Stomach smooth muscle (tissue), 2 donors: Measurements from ENCODE around the gene CCDC148.
"Not testable (repeated sequence)": the region's sequence is repeated elsewhere in the genome, so short reads cannot be mapped to it uniquely, and the experiment has no call there.

Experiments used
- H3K27ac ChIP-seq: one replicate; pipeline ENCODE4 v1.7.0; 2013; ENCODE audit warnings: mild to moderate bottlenecking, low read length, inconsistent platforms
- H3K27me3 ChIP-seq, 2 donors: one replicate each; pipeline ENCODE4 v1.7.0; 2013; ENCODE audit warnings: low read length in 2 of 2; ENCODE audit not compliant: insufficient read depth in 2 of 2, control insufficient read depth in 1 of 2
- H3K36me3 ChIP-seq, 2 donors: one replicate each; pipeline ENCODE4 v1.7.0; 2013; ENCODE audit warnings: low read length in 2 of 2; ENCODE audit not compliant: control insufficient read depth in 2 of 2, insufficient read depth in 2 of 2
- H3K4me1 ChIP-seq: one replicate; pipeline ENCODE4 v1.7.0; 2013; ENCODE audit warnings: low read length; ENCODE audit not compliant: control insufficient read depth, insufficient read depth
- H3K4me3 ChIP-seq, 2 donors: one replicate each; pipeline ENCODE4 v1.7.0; 2013; ENCODE audit warnings: low read length in 2 of 2
- H3K9ac ChIP-seq, 2 donors: one replicate each; pipeline ENCODE4 v1.7.0; 2013; ENCODE audit warnings: low read length in 2 of 2, mild to moderate bottlenecking in 1 of 2
- H3K9me3 ChIP-seq, 2 donors: one replicate each; pipeline ENCODE4 v1.7.0; 2013; ENCODE audit warnings: low read length in 2 of 2; ENCODE audit not compliant: control insufficient read depth in 2 of 2
- donor health status: healthy.
- donor health status: Pancreatic carcinoma.

The CCDC148 gene

DNA sequence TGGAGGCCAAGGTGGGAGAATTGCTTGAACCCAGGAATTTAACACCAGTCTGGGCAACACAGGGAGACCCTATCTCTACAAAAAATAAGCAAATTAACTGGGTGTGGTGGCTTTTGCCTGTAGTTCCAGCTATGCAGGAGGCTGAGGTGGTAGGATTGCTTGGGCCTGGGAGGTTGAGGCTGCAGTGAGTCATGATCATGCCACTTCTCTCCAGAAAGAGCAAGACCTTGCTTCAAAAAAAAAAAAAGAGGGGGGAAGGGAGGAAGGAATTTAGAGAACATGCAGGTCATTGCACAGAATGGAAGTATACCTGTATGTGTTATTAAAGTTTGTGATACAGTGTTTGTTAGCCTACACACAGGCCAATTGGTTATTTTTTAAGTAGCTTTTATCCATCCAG, 26.0 kb upstream of the CCDC148 start:
- Histone ChIP-seq H3K4me1 (peaks cover 9% of the 10 kb centered on the region), H3K9me3 (no peaks in the 10 kb centered on the region), H3K9ac (no peak overlapping the region)

DNA sequence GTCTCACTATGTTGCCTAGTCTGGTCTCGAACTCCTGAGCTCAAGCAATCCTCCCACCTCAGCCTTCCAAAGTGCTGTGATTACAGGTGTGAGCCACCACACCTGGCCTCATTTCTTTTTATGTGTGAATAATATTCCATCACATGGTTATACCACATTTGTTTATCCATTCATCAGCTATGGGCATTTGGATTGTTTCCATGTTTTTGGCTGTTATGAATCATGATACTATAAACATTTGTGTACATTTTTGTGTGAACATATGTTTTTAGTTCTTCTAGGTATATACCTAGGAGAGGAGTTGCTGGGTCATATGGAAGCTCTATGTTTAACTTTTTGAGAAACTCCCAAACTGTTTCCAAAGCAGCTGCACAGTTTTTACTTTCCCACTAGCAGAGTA, 24.6 kb upstream of the CCDC148 start:
- H3K4me1 ChIP-seq, result no peaks in the 10 kb centered on the region
- H3K4me3 ChIP-seq, result no peak overlapping the region
- H3K9me3 ChIP-seq, result no peaks in the 10 kb centered on the region
- H3K27ac ChIP-seq, result no peak overlapping the region
- no peak overlapping the region for H3K9ac ChIP-seq
- H3K36me3 ChIP-seq, result no peaks in the 10 kb centered on the region
- no peaks in the 10 kb centered on the region for H3K27me3 ChIP-seq

More for the DNA sequence above, 26.0 kb upstream of the CCDC148 start:
- Histone ChIP-seq H3K4me3 (no peak overlapping the region), H3K27me3 (no peaks in the 10 kb centered on the region), H3K36me3 (no peaks in the 10 kb centered on the region), H3K27ac (no peak overlapping the region)

DNA sequence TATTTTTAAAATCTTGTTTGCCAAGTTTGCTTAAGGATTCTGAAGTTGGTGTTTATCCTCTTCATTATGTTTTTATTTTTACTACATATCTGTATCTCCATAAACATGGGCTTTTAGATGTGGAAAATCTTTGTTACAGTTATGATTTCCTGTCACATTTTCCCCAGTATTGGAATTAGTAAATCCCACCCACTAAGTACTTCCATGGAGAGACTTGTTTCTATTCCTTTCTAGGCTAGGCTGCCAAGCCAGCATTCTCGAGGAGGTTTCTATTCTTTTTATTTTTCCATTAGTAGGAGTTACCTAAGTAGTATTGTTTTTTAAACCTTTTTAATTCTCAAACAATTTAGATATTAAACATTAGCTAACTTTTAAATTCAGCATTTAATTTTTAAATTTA, 22.3 kb upstream of the CCDC148 start:
- Histone ChIP-seq H3K27ac (no peak overlapping the region), H3K9me3 (no peaks in the 10 kb centered on the region), H3K4me1 (no peaks in the 10 kb centered on the region), H3K9ac (no peak overlapping the region), H3K27me3 (no peaks in the 10 kb centered on the region), H3K36me3 (no peaks in the 10 kb centered on the region), H3K4me3 (no peak overlapping the region)

DNA sequence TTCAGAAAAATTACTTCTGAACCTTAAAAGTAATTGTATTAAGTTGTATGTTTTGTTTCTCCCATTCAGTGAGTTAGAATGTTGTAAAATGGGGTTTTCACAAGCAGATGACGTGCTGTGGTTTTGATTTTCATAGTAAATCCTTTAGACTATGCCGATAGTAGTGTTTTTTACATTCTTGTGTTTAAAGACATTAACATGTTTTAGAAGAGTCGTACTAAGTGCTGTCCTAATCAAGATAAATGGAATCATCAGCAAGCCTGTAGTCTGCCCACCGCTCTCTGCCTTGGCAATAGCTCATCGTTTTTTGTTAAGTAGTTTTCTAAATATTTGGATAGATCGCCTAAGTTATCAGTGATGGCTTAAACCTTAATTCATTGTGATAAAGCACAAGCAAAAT, 21.7 kb upstream of the CCDC148 start:
- no peak overlapping the region for H3K27ac ChIP-seq
- no peaks in the 10 kb centered on the region for H3K27me3 ChIP-seq
- no peak overlapping the region for H3K4me3 ChIP-seq

GRCh38 chr2:158477202-158477601, 20.6 kb upstream of the CCDC148 start:
- H3K9me3 ChIP-seq, result no peaks in the 10 kb centered on the region
- H3K27me3 ChIP-seq, result no peaks in the 10 kb centered on the region
- no peak overlapping the region for H3K4me3 ChIP-seq
- H3K4me1 ChIP-seq, result no peaks in the 10 kb centered on the region
- no peak overlapping the region for H3K27ac ChIP-seq
- H3K36me3 ChIP-seq, result no peaks in the 10 kb centered on the region
- H3K9ac ChIP-seq, result no peak overlapping the region

More for the DNA sequence above, 21.7 kb upstream of the CCDC148 start:
- Histone ChIP-seq H3K4me1 (no peaks in the 10 kb centered on the region), H3K9me3 (no peaks in the 10 kb centered on the region), H3K9ac (no peak overlapping the region), H3K36me3 (no peaks in the 10 kb centered on the region)

DNA sequence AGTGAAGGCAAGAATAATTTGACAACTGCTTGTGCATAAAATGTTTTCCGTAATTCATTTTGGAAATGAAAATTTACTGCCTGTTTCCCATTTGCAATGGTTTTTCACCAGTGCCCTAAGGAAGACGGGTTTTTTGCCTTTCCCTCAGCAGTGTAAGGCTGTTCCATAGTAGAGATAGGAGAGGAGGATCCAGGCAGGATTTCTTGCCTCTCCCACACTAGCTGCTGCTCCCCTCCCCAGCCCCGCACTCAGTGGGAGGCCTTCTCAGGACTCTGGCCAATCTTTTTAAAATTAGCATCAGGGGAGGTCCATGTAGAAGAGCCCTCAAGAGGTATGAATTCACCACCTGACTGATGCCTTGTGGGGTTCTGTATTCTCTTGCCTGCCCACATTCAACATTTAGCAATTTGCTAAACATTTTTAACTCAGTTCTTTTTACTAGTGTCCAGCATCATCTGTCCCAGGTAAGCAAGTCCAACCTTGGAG, 18.0 kb upstream of the CCDC148 start:
- H3K4me3 ChIP-seq, H3K27ac ChIP-seq, H3K36me3 ChIP-seq, H3K9me3 ChIP-seq, H3K9ac ChIP-seq, H3K4me1 ChIP-seq, H3K27me3 ChIP-seq: not testable (repeated sequence)

DNA sequence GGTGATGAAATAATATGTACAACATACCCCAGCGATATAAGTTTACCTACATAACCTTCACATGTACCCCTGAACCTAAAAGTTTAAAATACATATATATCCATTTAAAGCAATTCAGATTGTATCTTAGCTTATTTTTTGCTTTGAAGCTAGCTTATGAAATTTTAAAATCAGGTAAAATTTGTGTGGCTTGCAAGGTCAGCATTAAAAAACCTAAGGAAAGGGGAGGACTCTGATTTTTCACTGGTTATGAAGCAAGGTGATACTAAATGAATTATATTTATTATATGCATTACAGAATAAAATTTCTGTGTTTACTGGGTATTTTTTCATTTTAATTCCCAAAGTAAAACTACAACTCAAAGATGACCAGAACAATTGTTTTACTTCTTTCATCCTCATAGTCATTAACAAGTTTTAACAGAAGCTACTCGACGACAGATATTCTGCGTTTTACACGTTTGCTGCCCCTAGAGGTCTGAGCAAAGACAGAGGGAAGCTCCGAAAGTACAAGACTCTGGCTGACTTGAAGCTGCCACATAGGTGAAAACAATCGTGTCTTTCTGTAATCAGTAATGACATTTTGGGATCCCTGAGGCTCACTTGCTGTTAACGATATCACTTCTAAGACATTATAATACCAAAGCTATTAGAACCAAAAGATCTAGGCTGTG, 17.3 kb upstream of the CCDC148 start:
- Histone ChIP-seq H3K27ac (no peak overlapping the region), H3K4me1 (no peaks in the 10 kb centered on the region), H3K27me3 (no peaks in the 10 kb centered on the region), H3K9ac (no peak overlapping the region), H3K36me3 (no peaks in the 10 kb centered on the region), H3K4me3 (no peak overlapping the region), H3K9me3 (no peaks in the 10 kb centered on the region)

DNA sequence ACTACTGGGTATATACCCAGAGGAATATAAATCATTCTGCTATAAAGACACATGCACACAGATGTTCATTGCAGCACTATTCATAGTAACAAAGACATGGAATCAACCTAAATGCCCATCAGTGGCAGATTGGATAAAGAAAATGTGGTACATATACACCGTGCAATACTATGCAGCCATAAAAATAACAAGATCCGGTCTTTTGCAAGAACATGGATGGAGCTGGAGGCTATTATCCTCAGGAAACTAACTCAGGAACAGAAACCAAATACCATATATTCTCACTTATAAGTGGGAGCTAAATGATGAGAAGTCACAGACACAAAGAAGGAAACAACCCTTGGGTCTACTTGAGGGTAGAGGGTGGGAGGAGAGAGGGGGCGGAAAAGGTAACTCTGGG, 16.7 kb upstream of the CCDC148 start:
- H3K27me3 ChIP-seq, H3K4me1 ChIP-seq, H3K4me3 ChIP-seq, H3K9me3 ChIP-seq, H3K27ac ChIP-seq, H3K36me3 ChIP-seq, H3K9ac ChIP-seq: not testable (repeated sequence)

DNA sequence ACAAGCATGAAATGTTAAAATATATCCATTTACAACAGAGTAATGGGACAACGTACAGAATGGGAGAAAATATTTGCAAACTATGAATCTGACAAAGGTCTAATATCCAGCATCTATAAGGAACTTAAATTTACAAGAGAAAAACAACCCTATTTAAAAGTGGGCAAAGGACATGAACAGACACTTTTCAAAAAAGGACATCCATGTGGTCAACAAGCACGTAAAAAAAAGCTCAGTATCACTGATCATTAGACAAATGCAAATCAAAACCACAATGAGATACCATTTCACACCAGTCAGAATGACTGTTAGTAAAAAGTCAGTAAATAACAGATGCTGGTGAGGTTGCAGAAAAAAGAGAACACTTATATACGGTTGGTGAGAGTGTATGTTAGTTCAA, 16.3 kb upstream of the CCDC148 start:
- H3K4me1 ChIP-seq, H3K4me3 ChIP-seq, H3K9me3 ChIP-seq, H3K27ac ChIP-seq, H3K27me3 ChIP-seq, H3K9ac ChIP-seq, H3K36me3 ChIP-seq: not testable (repeated sequence)

- no peak overlapping the region for H3K27ac ChIP-seq
- H3K4me1 ChIP-seq, result no peaks in the 10 kb centered on the region
- no peak overlapping the region for H3K9ac ChIP-seq
- no peaks in the 10 kb centered on the region for H3K27me3 ChIP-seq
- H3K9me3 ChIP-seq, result no peaks in the 10 kb centered on the region
- H3K4me3 ChIP-seq, result no peak overlapping the region
- no peaks in the 10 kb centered on the region for H3K36me3 ChIP-seq
Measured at GRCh38 chr2:158467248-158467647, 10.7 kb upstream of the CCDC148 start.

DNA sequence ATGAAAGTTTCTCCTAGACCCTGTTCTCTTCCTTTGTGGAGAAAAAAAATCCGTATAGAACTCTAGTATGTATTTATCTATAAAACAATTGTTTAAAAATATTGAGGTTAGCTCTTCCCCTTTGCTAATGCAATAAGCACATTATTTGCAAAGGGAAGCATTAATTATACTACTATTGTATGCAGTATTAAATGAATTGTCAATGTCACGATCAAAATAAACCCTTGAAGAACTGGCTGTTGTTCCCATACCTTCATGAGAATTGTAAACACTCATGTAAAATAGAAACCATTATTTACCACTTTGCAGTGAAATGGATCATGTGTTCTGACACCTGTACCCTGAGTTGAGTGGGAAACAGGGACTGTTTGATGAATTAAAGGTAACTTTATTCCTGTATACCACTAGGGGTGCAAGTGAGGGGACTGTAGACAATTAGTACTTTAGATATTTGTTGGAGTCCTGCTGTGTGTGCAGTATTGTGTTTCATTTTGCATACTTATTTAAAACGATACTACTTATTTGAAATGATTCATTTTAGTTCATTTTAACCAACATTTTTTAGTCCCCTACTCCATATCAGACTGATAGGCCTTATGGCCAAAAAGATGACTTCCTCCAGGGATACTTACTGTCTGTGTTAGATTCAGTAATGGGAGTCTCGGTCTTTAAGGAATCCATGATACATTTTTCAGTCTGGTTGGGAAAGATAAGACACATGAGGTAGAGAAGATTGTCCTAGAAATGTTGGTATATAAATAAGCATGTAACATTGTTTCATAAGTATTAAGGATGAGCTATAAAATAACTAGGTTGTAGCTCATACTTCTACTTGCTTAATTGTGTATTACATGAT, 8.1 kb upstream of the CCDC148 start:
- no peak overlapping the region for H3K4me3 ChIP-seq
- no peaks in the 10 kb centered on the region for H3K27me3 ChIP-seq
- H3K4me1 ChIP-seq, result no peaks in the 10 kb centered on the region
- no peaks in the 10 kb centered on the region for H3K36me3 ChIP-seq
- no peak overlapping the region for H3K27ac ChIP-seq
- H3K9me3 ChIP-seq, result no peaks in the 10 kb centered on the region
- no peak overlapping the region for H3K9ac ChIP-seq
